ENCODE data around the gene ATXN7L1.

ATXN7L1 gene

GRCh38 chr7:105580022-105580740, 296.2 kb downstream of the ATXN7L1 start:
- no peak for DNase-seq (ENCODE audit: low read depth)

- no peak for DNase-seq (ENCODE audit: low read depth)
Measured at GRCh38 chr7:105578496-105578895, 297.9 kb downstream of the ATXN7L1 start.

- no peak for DNase-seq (ENCODE audit: low read depth)
Measured at GRCh38 chr7:105577251-105577650, 299.1 kb downstream of the ATXN7L1 start.

- no peak for DNase-seq (ENCODE audit: low read depth)
Measured at GRCh38 chr7:105571891-105572290, 304.5 kb downstream of the ATXN7L1 start.

- DNase-seq (ENCODE audit: low read depth) = no peak
Measured at GRCh38 chr7:105567821-105568220, 308.6 kb downstream of the ATXN7L1 start.

GRCh38 chr7:105567024-105567423, 309.4 kb downstream of the ATXN7L1 start:
- DNase-seq (ENCODE audit: low read depth) = no peak

GRCh38 chr7:105565190-105565589, 311.2 kb downstream of the ATXN7L1 start:
- DNase-seq (ENCODE audit: low read depth) = no peak

GRCh38 chr7:105559926-105560325, 316.5 kb downstream of the ATXN7L1 start:
- no peak for DNase-seq (ENCODE audit: low read depth)

All from HS-27A (cell line).